ENCODE data around the gene OTUB2. TPM values are rescaled to one million over a fixed set of nuclear protein-coding genes. Genes with fewer than 3 reads are reported as not detected.

OTUB2 gene
- total and polyA plus RNA-seq, 4 donors = 0.28 to 0.92 (median 0.63) TPM

DNA sequence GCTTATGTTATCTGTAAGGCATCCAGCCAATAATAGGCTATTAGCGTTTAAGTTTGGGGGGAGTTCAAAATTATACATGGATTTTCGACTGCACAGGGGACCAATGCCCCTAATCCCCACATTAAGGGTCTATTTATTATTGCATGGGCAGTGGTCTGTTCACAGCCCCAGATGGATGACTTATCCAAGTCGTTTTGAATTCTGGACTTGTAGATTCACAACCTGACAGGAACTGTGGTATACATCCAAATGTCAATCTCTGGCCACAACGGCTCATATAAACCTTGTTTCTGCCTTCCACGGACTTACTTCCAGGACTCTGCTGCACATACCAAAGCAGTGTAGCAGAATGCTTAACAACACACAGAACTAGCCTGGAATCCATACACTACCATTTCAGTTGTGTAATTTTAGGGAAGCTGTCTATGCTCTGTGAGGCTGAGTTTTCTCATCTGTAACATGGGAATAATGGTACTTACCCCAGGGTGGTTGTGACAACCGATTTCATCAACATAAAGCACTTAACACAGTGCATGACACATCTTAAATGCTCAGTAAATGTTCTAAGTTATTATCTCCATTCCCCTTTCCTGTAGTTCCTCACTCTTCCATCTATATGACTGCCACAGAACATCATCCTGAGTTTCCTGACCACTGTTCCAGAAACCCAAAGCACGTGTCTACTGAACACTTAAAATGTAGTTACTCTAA is 51.1 kb downstream of the OTUB2 start:
- Histone ChIP-seq H3K4me1 (ENCODE audit: control insufficient read depth in 4 of 4, insufficient read depth in 4 of 4, low read length in 3 of 4) (peaks cover 12 to 39% (median 29%) of the 10 kb centered on the region in 4 donors), H3K9me3 (ENCODE audit: control insufficient read depth in 4 of 4, low read length in 3 of 4) (peaks cover 0 to 17% (median 3%) of the 10 kb centered on the region in 4 donors), H3K27me3 (ENCODE audit: control insufficient read depth in 4 of 4, insufficient read depth in 4 of 4, low read length in 3 of 4) (no peaks in the 10 kb centered on the region), H3K9ac (ENCODE audit: low read depth in 1 of 2, low read length in 2 of 2) (peak overlapping the region in 1 of 2 donors; percentile 10), H3K36me3 (ENCODE audit: control insufficient read depth in 4 of 4, insufficient read depth in 3 of 4, low read depth in 1 of 4, low read length in 3 of 4) (peaks cover 6 to 26% (median 15%) of the 10 kb centered on the region in 4 donors), H3K4me3 (ENCODE audit: low read depth in 1 of 3, low read length in 3 of 3) (peak overlapping the region in 1 of 3 donors; percentile 22), H3K27ac (ENCODE audit: low read depth in 1 of 2, low read length in 2 of 2) (no peak overlapping the region)
- TF ChIP-seq YY1 (IDR thresholded peaks at IDR 0.05) (no peak), EGR1 (IDR thresholded peaks at IDR 0.05; ENCODE audit: low read depth in 2 of 2) (no peak), RXRA (IDR thresholded peaks at IDR 0.05) (no peak), HNF4A (conservative IDR thresholded peaks at IDR 0.05) (no peak), RAD21 (IDR thresholded peaks at IDR 0.05) (no peak), JUND (IDR thresholded peaks at IDR 0.05) (no peak), FOXA2 (IDR thresholded peaks at IDR 0.05) (no peak), CTCF (IDR thresholded peaks at IDR 0.05; ENCODE audit: low read depth, low read length, missing input control) (no peak), GABPA (IDR thresholded peaks at IDR 0.05 in 1 of 2, conservative IDR thresholded peaks at IDR 0.05 in 1 of 2) (no peak), SP1 (IDR thresholded peaks at IDR 0.05) (no peak), FOXA1 (IDR thresholded peaks at IDR 0.05) (no peak), HNF4G (IDR thresholded peaks at IDR 0.05) (no peak), NR2F2 (IDR thresholded peaks at IDR 0.05) (no peak), TAF1 (conservative IDR thresholded peaks at IDR 0.05) (no peak), ZBTB33 (IDR thresholded peaks at IDR 0.05) (no peak)
- TF ChIP-seq, protein P1, sequence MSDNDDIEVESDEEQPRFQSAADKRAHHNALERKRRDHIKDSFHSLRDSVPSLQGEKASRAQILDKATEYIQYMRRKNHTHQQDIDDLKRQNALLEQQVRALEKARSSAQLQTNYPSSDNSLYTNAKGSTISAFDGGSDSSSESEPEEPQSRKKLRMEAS (IDR thresholded peaks at IDR 0.05) = no peak
- TF ChIP-seq, protein P2, sequence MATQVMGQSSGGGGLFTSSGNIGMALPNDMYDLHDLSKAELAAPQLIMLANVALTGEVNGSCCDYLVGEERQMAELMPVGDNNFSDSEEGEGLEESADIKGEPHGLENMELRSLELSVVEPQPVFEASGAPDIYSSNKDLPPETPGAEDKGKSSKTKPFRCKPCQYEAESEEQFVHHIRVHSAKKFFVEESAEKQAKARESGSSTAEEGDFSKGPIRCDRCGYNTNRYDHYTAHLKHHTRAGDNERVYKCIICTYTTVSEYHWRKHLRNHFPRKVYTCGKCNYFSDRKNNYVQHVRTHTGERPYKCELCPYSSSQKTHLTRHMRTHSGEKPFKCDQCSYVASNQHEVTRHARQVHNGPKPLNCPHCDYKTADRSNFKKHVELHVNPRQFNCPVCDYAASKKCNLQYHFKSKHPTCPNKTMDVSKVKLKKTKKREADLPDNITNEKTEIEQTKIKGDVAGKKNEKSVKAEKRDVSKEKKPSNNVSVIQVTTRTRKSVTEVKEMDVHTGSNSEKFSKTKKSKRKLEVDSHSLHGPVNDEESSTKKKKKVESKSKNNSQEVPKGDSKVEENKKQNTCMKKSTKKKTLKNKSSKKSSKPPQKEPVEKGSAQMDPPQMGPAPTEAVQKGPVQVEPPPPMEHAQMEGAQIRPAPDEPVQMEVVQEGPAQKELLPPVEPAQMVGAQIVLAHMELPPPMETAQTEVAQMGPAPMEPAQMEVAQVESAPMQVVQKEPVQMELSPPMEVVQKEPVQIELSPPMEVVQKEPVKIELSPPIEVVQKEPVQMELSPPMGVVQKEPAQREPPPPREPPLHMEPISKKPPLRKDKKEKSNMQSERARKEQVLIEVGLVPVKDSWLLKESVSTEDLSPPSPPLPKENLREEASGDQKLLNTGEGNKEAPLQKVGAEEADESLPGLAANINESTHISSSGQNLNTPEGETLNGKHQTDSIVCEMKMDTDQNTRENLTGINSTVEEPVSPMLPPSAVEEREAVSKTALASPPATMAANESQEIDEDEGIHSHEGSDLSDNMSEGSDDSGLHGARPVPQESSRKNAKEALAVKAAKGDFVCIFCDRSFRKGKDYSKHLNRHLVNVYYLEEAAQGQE (IDR thresholded peaks at IDR 0.05) = no peak
- TF ChIP-seq, protein P3, sequence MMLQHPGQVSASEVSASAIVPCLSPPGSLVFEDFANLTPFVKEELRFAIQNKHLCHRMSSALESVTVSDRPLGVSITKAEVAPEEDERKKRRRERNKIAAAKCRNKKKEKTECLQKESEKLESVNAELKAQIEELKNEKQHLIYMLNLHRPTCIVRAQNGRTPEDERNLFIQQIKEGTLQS (IDR thresholded peaks at IDR 0.05) = no peak
- DNase-seq (ENCODE audit: low spot score) = no peak
- WGBS = 85% methylated on average over 7 of the region's 7 CpGs
